Transverse colon (tissue), 4 donors: ENCODE measurements around the gene RAB3D.

Source experiments
- CTCF ChIP-seq, 5 experiments: fragments of 200-600 bp in 3 of 5; fragments of 450-650 bp in 2 of 5; sonication (generic) in 3 of 5; IDR thresholded peaks; 1 replicate in 2 of 5; 2 replicates in 3 of 5; pipeline ENCODE4 v1.5.1; 2016 to 2017; ENCODE audit warnings: antibody characterized with exemption in 5 of 5, inconsistent platforms in 3 of 5, mild to moderate bottlenecking in 2 of 5, moderate library complexity in 1 of 5
- EP300 ChIP-seq: sonication (generic); formaldehyde crosslinking; IDR thresholded peaks from one replicate; pipeline ENCODE4 v1.6.1; 2017; ENCODE audit warnings: antibody characterized with exemption, low read depth
- POLR2A ChIP-seq: fragments of 450-650 bp; IDR thresholded peaks from one replicate; pipeline ENCODE4 v1.6.1; 2016; ENCODE audit warnings: antibody characterized with exemption, mild to moderate bottlenecking, moderate library complexity
- POLR2AphosphoS5 ChIP-seq, 3 donors: sonication (generic); formaldehyde crosslinking; IDR thresholded peaks; one replicate each; pipeline ENCODE4 v1.6.1; 2016; ENCODE audit warnings: antibody characterized with exemption in 3 of 3

DNA sequence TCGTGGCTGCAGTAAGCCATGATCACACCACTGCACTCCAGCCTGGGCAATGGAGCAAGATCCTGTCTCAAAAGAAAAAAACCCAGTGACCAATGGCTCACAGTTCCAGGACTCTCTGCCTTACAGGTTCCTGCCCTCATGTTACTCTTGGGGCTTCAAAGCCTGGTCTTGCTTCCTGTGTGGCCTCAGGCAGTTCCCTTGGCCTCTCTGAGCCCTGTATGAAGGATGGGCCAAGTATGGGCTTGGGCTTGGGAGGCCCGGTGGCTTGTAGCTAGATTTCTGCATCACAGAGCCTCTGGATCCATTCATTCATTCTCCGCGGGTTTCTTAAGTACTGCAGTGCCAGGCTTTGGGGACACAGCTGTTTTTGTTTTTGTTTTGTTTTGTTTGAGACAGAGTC, 44.3 kb downstream of the RAB3D start:
- TF ChIP-seq POLR2AphosphoS5 (IDR thresholded peaks at IDR 0.05) (no peak), POLR2A (no peak), CTCF (IDR thresholded peaks at IDR 0.05) (no peak), EP300 (no peak)
